HG02763 (cell line): ENCODE results near the gene DAPP1.
"Not testable (repeated sequence)": the region's sequence is repeated elsewhere in the genome, so short reads cannot be mapped to it uniquely, and the experiment has no call there.

Experiments used
- ATAC-seq: cut with Tn5 transposase; IDR thresholded peaks from one replicate; pipeline ENCODE4 v1.9.1; 2021; ENCODE audit warnings: mild to moderate bottlenecking, moderate library complexity; ENCODE audit not compliant: unreplicated experiment

The DAPP1 gene, protein sequence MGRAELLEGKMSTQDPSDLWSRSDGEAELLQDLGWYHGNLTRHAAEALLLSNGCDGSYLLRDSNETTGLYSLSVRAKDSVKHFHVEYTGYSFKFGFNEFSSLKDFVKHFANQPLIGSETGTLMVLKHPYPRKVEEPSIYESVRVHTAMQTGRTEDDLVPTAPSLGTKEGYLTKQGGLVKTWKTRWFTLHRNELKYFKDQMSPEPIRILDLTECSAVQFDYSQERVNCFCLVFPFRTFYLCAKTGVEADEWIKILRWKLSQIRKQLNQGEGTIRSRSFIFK

DNA sequence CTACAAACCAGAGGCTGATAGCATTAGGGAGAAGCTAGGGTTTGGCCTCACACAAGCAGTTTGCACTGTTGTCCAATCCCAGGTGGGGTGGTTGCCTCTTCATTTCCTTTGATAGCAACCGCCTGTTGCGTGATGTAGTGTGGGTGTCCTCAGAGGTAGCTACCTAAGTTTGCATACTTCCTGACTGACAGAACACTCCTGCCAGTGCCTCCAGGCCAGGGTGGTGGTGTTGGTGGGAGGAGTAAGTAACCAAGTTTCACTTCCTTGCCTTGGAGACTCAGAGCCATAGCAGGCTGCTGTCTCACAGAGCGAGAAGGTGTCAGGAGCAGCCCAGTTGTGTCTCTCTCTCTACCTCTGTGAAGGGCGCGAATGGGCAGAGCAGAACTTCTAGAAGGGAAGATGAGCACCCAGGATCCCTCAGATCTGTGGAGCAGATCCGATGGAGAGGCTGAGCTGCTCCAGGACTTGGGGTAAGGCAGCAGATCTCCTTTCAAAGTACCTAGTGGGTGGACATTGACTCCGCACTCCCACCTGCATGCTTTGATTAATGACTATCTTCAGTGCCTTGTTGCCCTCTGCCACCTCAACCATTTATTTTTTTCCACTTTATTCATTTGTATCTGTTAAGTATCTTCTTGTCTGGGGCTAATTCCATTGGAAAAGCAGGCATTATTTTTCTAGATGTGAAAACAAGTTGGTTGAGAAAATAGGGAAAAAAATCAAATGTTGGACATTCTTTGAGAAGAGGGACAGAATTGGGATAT is at the start of gene DAPP1:
Gene DAPP1 (plus strand): TSS at position 283 of the 764 bp plus-strand sequence. CDS start 87 bp downstream, at position 370.
- ATAC-seq, result peak; percentile 96

DNA sequence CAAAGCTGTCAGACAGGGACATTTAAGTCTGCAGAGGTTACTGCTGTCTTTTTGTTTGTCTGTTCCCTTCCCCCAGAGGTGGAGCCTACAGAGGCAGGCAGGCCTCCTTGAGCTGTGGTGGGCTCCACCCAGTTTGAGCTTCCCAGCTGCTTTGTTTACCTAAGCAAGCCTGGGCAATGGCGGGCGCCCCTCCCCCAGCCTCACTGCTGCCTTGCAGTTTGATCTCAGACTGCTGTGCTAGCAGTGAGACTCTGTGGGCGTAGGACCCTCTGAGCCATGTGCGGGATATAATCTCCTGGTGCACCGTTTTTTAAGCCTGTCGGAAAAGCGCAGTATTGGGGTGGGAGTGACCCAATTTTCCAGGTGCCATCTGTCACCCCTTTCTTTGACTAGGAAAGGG is 45.8 kb upstream of the DAPP1 start:
- not testable (repeated sequence) for ATAC-seq

DNA sequence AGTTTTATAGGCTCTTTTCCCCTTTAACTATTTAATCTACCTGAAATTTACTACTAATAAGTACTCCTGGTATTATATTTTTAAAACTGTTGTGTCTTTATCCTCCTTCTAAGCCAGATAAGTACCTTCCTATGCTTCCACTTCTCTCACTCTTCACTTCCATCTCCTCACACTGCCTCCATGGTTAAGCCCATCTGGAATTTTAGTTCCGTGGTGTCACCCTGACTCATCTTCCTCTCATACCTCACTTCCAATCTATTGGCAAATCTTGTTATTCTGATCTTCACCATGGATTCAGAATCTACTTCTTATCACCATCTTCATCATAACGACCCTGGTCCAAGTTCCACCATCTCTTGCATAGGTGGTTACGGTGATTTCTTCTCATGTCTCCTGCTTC is 32.7 kb upstream of the DAPP1 start:
- ATAC-seq, result no peak

DNA sequence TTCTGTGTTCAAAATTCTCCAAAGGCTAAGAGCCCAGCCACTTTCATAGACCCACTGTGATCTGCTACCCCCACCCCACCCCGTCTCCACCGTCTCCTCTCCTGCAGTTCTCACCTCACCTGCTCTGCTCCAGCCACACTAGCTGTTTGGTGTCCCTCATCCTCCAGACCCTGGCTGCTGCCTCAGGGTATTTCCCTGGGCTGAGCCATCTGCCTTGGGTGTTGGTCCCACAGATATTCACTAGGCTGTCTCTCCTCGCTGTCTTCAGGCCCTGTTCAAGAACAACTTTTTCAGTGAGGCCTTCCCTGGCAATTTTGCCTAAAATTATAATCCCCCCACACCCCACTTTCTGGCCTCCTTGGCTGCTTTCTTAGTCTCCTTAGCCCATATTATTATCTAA is 31.8 kb upstream of the DAPP1 start:
- ATAC-seq, result no peak

DNA sequence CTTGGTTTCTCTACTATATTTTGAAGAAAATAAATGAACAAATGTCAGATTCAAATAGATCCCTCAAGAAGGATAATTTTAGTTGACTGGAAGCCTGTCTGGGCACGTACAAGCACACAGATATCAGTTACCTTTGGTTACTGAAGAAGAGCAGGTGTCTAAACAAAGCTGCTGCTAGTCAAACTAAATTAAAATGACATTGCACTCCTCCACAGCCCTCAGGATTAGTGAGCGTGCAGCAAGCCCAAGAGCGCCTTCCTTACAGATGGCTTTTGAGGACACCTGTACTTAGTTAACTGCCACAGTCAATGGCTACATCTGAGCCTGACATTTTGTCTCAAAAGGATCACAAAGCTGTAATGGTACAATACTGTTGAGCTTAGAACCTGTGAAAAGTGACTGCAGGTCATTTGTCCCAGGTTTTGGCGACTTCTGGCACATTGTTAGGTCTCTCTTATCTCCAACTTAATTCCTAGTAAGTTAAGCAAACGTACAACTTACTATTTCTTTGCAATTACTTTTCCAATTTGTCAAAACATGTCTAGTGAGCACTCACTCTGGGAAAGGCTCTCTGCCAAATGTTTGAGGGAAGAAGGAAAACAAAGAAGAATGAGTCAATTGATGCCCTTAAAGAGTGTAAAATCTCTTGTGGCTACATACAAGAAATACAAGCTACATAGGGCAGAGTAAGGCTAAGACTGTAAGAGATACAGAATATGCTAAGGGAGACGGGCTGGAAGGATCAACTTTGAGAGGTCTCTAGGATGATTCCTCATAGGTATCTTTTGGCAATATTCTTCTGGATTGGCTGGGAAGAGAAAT is 25.6 kb upstream of the DAPP1 start:
- no peak for ATAC-seq

DNA sequence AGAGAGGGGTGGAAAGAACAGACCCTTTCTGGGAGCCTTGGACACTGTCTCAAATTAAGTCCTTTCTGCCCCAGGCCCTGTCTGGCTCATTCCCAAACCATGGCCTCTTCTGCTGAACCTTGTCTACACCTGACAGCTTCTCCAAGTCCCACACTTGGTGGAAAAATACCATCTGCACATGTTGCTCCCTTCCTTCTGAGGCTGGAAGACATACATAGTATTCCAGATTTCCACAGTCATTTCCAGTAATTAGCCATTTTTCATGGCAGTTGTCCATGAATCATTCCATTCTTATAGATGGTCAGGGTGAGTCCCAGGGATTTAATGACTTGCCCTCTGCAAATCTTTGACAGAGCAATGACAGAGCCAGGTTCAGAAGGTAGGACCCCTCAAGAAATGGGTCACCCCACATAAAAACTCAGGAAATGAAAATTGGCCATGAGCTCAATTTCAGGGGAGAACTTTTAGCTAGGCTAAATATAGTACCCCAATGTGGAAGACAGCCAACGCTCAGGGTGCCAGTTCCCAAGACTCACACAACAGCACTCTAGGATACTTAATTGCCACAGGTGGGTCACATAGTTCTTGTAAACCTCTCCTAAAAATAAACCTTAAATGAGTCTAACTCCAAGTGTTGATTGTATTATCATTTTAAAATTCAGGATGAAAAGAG is 16.2 kb upstream of the DAPP1 start:
- ATAC-seq, result no peak

DNA sequence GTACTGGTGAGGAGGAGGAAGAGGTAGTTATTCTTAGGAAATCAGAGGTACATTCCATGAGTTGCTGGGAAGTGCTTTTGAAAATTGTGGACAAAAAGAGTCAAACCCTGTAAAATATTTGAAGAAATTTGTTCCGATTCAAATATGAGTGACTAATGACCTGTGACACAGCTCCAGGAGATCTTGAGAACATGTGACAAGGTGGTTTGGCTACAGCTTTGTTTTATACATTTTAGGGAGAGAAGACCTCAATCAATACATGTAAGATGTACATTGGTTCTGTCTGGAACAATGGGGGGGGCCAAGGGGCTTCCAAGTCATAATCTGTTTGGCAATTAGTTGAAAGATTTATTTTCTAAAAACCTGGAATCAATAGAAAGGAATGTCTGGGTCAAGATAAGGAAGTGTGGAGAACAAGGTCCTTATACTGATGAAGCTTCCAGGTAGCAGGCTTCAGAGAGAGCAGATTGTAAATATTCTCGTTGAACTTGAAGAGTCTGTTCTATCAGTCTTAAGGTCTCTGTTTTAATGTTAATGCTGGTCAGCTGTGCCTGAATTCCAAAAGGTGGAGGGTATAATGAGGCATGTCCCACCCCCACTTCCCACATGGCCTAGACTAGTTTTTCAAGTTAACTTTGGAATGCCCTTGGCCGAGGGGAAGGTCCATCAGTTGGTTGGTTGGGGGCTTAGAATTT is 15.5 kb upstream of the DAPP1 start:
- no peak for ATAC-seq

DNA sequence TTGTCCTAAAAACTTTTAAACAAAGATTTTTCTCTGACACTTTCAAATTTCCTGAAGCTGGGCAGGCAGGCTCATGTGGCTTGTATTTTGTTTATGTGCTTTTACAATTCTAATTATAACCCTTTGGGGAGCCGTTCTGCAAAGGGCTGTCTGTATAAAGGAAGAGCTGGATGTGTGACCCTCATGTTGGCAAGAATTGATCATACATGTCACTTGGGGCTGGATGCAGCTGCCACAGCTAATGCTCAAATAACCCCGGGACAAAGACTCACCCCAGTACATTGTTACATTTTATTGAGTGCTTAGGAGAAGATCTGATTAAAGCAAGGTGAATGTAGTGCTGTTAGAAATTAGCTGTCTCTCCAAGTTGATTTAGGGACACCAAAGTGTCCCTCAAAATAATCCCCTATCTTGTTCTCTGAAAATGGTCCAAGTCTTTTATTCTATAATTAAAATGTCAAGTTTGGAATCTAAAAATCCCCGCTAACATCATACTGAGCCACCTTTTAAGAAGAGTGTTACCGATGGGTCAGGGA is 13.0 kb upstream of the DAPP1 start:
- ATAC-seq, result no peak

DNA sequence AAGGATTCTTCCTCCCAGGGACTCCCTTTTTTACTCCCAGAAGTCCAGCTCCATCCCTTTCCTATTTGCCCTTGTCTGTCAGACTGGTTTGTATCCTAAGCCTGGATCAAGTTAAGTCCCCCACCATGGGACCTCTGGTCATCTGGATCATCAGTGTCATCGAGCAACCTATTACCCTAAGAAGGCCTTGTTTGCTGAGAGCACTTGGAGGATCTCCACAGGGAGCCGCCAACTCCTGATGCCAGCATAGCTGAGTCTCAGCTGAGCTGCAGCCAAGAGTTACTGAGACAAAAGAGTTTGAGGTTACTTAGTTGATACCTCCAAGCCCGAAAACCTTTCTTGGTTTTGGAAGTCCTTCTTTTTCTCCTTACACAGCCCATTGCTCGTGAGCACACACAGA is 10.1 kb upstream of the DAPP1 start:
- ATAC-seq, result no peak

DNA sequence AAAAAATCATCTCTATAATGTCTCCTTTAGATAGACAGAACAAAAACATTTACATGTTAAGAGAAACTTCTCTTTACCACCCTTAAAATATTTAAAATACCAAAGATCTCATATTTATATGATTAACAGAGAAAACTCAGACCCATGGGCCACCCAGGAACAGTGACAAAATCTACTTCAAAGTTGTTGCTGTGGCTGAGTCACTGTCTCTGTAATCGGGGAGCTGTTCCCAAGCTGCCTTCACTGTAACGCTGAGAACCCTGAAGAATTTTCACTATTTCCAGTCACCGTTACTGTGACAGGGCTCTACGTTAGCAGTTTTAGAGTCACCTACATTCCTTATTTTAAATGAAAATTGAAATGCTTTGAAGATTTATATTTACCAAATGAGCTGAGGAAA is 9.0 kb upstream of the DAPP1 start:
- no peak for ATAC-seq

DNA sequence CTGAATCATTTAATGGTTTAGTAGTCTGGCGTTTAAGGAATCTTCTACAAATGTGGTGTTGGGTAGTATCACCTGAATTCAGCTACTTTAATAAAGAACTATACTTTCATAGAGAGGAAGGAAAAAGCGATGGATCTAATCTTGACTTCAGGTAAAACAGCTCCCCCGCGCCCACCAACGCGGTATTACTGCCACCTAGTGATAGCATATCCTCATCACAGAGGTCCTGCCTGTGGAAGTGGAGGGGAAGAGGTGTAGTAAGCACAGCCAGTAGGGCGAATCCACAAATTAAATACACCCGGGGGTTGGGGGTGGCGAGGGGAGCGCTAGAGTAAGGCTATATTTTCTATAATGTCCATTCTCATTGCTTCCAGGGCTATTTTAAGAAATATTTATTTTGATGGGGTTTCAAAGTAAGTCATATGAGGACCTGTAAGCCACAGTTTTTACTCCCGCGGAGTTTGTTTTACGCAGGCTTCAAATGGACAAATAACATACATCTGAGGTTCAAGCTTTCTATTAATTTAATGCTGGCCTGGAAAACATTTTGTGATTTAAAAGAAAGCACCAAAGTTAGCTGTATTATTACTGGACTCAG is 8.3 kb upstream of the DAPP1 start:
- ATAC-seq, result peak; percentile 77

DNA sequence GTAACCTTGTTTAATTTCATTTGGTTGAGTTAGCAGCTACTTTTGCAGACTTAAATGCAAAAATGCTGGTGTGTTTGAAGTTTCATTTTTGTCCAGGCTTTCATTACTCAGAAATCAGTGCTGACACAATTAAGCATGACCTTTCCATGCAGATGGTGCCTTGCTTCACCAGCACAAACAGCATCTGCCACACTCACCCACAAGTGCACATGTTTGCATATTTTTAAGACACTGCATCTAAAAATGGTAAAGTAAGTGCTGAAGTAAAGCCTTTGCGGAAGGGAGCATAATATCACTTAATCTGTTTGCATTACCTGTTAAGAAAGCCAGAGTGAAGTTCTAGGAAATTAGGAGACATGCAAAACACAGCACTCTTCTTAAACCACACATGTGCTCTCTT is 7.3 kb upstream of the DAPP1 start:
- ATAC-seq, result no peak

DNA sequence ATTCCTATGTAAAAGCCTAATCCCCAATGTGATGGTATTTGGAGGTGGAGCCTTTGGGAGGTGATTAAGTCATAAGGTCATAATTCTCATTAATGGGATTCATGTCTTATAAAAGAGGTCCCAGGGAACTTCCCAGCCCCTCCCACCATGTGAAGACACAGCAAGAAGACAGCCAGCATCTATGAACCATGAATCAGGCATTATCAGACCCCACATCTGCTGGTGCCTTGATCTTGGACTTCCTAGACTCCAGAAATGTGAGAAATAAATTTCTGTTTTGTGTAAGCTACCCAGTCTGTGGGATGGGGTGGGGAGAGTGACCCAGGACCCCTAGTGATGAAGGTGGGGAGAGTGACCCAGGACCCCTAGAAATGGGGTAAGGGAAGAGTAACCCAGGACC is 6.1 kb upstream of the DAPP1 start:
- ATAC-seq, result no peak

DNA sequence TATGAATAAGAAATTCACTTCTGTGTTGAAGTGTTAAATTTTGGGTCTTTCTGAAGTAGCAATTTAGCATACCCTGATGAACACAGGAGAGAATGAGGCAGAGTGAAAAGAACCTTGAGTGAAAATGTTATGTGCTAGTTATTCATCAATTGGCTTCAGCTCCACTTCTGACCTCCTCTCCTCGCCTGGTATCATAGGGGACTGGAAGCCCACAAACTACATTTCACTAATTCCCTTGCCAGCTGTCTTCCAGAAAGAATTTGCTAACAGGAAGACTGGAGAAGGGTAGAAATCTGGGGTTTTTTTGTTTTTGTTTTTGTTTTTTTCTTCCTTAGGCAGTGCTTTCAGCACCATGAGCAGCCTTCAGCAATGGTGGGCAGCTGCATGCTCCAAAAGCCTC is 5.5 kb upstream of the DAPP1 start:
- ATAC-seq, result no peak

DNA sequence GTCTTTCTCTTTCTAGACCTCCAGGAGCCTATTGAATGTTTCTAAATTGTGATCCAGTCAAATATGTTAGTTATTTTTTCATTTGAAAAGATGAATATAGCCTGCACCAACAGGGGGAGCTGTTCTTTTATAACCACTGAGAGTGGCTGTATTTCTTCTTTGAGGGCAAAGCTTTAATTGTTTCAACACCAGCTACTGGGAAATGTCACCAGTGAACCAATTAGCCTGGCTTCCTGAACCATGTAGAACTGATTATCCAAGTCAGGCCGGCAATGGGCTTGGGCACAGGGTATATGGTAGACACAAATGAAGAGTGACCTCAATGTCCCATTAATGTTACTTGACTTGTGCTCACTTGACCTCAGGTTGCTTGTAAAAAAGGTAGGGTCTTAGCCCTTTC is 4.8 kb upstream of the DAPP1 start:
- ATAC-seq, result no peak

DNA sequence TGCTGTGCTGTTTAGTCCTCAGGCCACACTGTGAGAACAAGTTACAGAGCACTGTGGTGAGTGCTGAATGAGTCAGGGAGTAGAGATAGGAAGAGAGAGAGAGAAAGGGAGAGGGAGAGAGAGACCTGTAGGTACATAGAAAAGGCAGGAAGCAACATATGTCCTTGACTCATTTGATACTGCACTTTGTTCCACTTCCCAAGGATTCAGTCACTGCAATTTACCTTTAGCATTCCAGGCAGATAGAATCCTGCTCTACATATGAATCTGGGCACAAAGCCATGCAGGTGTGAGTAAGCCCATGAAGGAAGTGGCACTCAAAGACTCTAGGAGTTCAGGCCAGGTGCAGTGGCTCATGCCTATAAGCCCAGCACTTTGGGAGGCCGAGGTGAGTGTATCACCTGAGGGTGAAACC is 1.0 kb upstream of the DAPP1 start:
- no peak for ATAC-seq

DNA sequence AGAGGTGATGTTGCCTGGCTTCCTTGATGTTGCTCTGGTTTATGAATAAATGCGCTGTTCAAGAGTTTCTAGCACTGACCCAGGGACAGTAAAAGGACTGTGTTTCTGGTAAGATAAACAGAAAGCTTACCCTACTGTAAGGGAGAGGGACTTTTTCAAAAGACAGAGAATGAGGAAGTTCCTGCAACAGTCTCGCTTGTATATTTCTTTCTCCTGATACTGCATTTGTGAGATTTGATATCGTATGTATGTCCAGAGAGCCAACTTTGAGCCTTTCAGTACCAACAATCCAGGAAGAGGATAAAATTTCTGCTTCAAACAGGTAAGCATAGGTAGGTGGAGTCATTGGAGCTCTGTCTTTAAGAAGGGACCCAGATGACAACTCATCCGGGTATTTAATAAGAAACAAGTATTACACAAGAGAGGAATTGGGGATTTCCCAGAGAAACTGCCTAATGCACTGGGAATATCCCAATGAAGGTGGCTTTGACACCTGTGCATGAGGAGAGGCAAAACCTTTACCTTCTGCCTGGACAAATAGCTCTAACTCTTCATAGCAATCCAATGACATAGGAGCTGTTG is 773 bp downstream of the DAPP1 start:
- no peak for ATAC-seq

DNA sequence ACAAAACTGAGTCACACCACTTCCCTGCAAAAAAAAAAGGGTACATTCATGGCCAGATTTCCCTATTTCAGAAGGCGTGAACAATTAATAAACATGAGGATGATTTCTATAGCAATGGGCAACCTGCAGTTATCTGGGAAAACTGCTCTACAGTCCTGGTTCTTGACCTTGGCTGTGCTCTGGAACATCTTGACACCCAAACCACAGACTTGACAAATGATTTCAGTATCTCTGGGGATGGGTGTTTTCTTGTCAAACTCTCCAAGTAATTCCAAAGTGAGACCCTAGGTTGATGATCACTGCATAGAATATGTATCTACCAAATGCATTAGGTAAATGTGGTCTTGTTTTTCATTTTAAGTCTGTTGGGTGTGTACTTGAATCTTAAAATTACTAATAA is 2.0 kb downstream of the DAPP1 start:
- ATAC-seq, result no peak

DNA sequence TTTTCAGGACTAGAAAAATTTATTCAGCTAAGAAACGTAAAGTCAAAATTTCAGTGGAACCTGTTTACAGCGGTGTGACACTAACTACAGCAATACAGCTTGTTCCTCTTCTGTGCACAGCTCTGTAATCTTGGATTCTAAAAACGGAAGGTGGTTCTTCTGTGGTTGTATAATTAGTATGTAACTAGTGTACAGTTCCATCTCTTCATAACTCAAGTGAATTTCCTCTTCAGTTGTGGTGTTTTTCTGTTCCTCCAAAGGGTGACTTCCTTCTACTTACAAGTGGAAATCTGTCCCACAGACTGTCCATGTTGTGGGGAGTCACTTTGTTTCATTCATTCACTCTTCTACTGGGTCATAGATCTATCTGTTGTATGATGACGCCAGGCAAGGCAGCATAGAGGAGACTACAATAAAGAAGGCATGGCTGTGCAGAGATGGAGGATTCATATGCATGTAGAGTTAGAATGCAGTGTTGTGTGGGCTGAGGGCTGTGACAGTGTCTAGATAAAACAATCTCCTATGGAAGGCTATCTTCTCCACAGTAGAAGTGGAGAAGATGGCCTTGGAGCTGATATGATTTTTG is 5.4 kb downstream of the DAPP1 start:
- peak; percentile 85 for ATAC-seq
